ENCODE data around the gene KCNK3. TPM values are rescaled to one million over a fixed set of nuclear protein-coding genes. Genes with fewer than 3 reads are reported as not detected.

The KCNK3 gene
- total RNA-seq, 1 donor from 2014 or later: 1.9 TPM

GRCh38 chr2:26722328-26722727, 29.8 kb downstream of the KCNK3 start:
- H3K27ac Mint-ChIP-seq (ENCODE audit: unreplicated experiment): no peak overlapping the region
- FAIRE-seq: no peak
- H3K36me3 Mint-ChIP-seq (ENCODE audit: low read depth, unreplicated experiment): peaks cover 8% of the 10 kb centered on the region
- peaks cover 7% of the 10 kb centered on the region for H3K4me1 Mint-ChIP-seq (ENCODE audit: low read depth, unreplicated experiment)
- H3K27me3 Mint-ChIP-seq (ENCODE audit: low read depth, unreplicated experiment): peaks cover 26% of the 10 kb centered on the region
- H4K20me1 ChIP-seq (ENCODE audit: insufficient read depth, low read length): no peaks in the 10 kb centered on the region
- no peak for DNase-seq (ENCODE audit: low read depth)
- H2AFZ ChIP-seq (ENCODE audit: low read depth, low read length): no peak overlapping the region
- no peak overlapping the region for H3K9ac ChIP-seq (ENCODE audit: low read length)
- peaks cover 39% of the 10 kb centered on the region for H3K4me1 ChIP-seq (ENCODE audit: insufficient read depth, low read length)
- no peak overlapping the region for H3K4me3 Mint-ChIP-seq (ENCODE audit: unreplicated experiment)
- H3K4me3 ChIP-seq (ENCODE audit: insufficient read depth, low read depth, low read length): no peak overlapping the region
- no peaks in the 10 kb centered on the region for H3K36me3 ChIP-seq (ENCODE audit: insufficient read depth, low read length)
- H3K27me3 ChIP-seq (ENCODE audit: insufficient read depth, low read length): no peaks in the 10 kb centered on the region
- H3K9me3 ChIP-seq (ENCODE audit: insufficient read depth, low read depth, low read length): no peaks in the 10 kb centered on the region
- H3K4me2 ChIP-seq (ENCODE audit: low read length): no peak overlapping the region
- no peaks in the 10 kb centered on the region for H3K79me2 ChIP-seq (ENCODE audit: insufficient read depth, low read length)
- no peak overlapping the region for H3K27ac ChIP-seq (ENCODE audit: low read depth, low read length)
- H3K9me3 Mint-ChIP-seq (ENCODE audit: unreplicated experiment): peaks cover 2% of the 10 kb centered on the region
- TF ChIP-seq CTCF (IDR thresholded peaks at IDR 0.05; ENCODE audit: insufficient read depth, low read depth, low read length) (no peak), EZH2 (IDR thresholded peaks at IDR 0.05; ENCODE audit: insufficient read depth, low read length) (no peak)

DNA sequence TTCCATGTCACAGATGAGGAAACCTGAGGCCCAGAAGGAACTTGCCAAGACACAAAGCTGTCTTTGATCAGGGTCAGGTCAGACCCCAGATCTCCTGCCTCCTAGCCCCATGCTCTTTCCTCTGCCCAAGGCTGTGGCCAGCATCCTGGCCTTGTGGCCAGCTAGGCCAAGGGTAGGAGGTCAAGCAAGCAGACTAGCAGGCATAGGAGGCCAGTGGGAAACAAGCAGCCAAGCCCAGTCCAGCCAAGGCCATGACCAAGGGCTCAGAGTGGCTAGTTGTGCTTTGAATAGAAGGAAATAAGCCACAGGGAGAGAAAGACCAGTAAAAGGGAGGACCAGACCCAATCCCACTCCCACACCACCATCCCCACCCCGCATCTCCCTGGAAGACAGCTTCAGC, 30.4 kb downstream of the KCNK3 start:
- Histone ChIP-seq H3K4me2 (ENCODE audit: low read length) (no peak overlapping the region), H3K4me3 (ENCODE audit: insufficient read depth, low read depth, low read length) (no peak overlapping the region), H3K79me2 (ENCODE audit: insufficient read depth, low read length) (no peaks in the 10 kb centered on the region), H3K9me3 (ENCODE audit: insufficient read depth, low read depth, low read length) (no peaks in the 10 kb centered on the region), H3K4me1 (ENCODE audit: insufficient read depth, low read length) (peaks cover 39% of the 10 kb centered on the region), H3K9ac (ENCODE audit: low read length) (no peak overlapping the region), H2AFZ (ENCODE audit: low read depth, low read length) (no peak overlapping the region), H3K27ac (ENCODE audit: low read depth, low read length) (no peak overlapping the region), H3K36me3 (ENCODE audit: insufficient read depth, low read length) (no peaks in the 10 kb centered on the region), H4K20me1 (ENCODE audit: insufficient read depth, low read length) (no peaks in the 10 kb centered on the region), H3K27me3 (ENCODE audit: insufficient read depth, low read length) (no peaks in the 10 kb centered on the region)
- Mint-ChIP-seq H3K27ac (ENCODE audit: unreplicated experiment) (no peak overlapping the region), H3K4me3 (ENCODE audit: unreplicated experiment) (no peak overlapping the region), H3K4me1 (ENCODE audit: low read depth, unreplicated experiment) (peaks cover 7% of the 10 kb centered on the region), H3K36me3 (ENCODE audit: low read depth, unreplicated experiment) (peaks cover 8% of the 10 kb centered on the region), H3K27me3 (ENCODE audit: low read depth, unreplicated experiment) (peaks cover 27% of the 10 kb centered on the region), H3K9me3 (ENCODE audit: unreplicated experiment) (peaks cover 2% of the 10 kb centered on the region)
- TF ChIP-seq CTCF (IDR thresholded peaks at IDR 0.05; ENCODE audit: insufficient read depth, low read depth, low read length) (no peak), EZH2 (IDR thresholded peaks at IDR 0.05; ENCODE audit: insufficient read depth, low read length) (no peak)
- no peak for FAIRE-seq
- DNase-seq (ENCODE audit: low read depth): no peak

DNA sequence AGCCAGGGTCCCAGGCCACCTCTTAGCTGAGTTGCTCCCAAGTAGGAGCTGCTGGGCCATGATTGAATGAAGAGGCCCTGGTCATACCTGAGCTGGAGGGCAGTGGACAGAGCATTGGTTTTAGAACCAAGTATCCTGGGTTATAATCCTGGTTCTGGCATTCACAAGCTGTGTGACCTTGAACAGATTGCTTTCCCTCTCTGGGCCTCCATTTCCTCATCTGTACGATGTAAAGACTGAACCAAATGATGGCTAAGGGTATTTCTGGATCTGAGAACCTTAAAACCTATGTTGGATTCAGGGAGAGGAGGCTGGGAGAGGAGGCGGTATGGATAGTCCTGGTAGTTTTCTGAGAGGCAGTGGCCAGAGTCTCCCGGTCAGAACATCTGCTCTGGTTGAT, 31.0 kb downstream of the KCNK3 start:
- FAIRE-seq (no peak), DNase-seq (ENCODE audit: low read depth) (no peak)
- Histone ChIP-seq H3K4me2 (ENCODE audit: low read length) (peak overlapping the region; percentile 41), H3K27ac (ENCODE audit: low read depth, low read length) (peak overlapping the region; percentile 33), H3K79me2 (ENCODE audit: insufficient read depth, low read length) (no peaks in the 10 kb centered on the region), H3K4me3 (ENCODE audit: insufficient read depth, low read depth, low read length) (no peak overlapping the region), H3K27me3 (ENCODE audit: insufficient read depth, low read length) (no peaks in the 10 kb centered on the region), H3K9me3 (ENCODE audit: insufficient read depth, low read depth, low read length) (no peaks in the 10 kb centered on the region), H3K9ac (ENCODE audit: low read length) (peak overlapping the region; percentile 16), H3K4me1 (ENCODE audit: insufficient read depth, low read length) (peaks cover 39% of the 10 kb centered on the region), H3K36me3 (ENCODE audit: insufficient read depth, low read length) (no peaks in the 10 kb centered on the region), H4K20me1 (ENCODE audit: insufficient read depth, low read length) (no peaks in the 10 kb centered on the region), H2AFZ (ENCODE audit: low read depth, low read length) (no peak overlapping the region)
- H3K4me1 Mint-ChIP-seq (ENCODE audit: low read depth, unreplicated experiment): peaks cover 7% of the 10 kb centered on the region
- H3K9me3 Mint-ChIP-seq (ENCODE audit: unreplicated experiment): no peaks in the 10 kb centered on the region
- TF ChIP-seq CTCF (IDR thresholded peaks at IDR 0.05; ENCODE audit: insufficient read depth, low read depth, low read length) (no peak), EZH2 (IDR thresholded peaks at IDR 0.05; ENCODE audit: insufficient read depth, low read length) (no peak)
- no peak overlapping the region for H3K4me3 Mint-ChIP-seq (ENCODE audit: unreplicated experiment)
- H3K36me3 Mint-ChIP-seq (ENCODE audit: low read depth, unreplicated experiment): peaks cover 8% of the 10 kb centered on the region
- peaks cover 27% of the 10 kb centered on the region for H3K27me3 Mint-ChIP-seq (ENCODE audit: low read depth, unreplicated experiment)
- H3K27ac Mint-ChIP-seq (ENCODE audit: unreplicated experiment): no peak overlapping the region

Measured in astrocyte (in vitro differentiated cells and primary cell).